Fibroblast of upper back skin (primary cell): ENCODE results near the gene HMCN2.
"Not testable (repeated sequence)": the region's sequence is repeated elsewhere in the genome, so short reads cannot be mapped to it uniquely, and the experiment has no call there.

Source experiments
- DNase-seq: peaks from one replicate; pipeline ENCODE4 v3.0.0-alpha.2; 2013

HMCN2 gene

GRCh38 chr9:130239741-130240241 lies 25.8 kb upstream of the HMCN2 start:
- DNase-seq: no peak

- DNase-seq: peak; percentile 66
Observed at GRCh38 chr9:130240410-130241197, 25.0 kb upstream of the HMCN2 start.

GRCh38 chr9:130241198-130241535 lies 24.4 kb upstream of the HMCN2 start:
- DNase-seq: no peak

- DNase-seq: no peak
Observed at GRCh38 chr9:130242270-130243014, 23.1 kb upstream of the HMCN2 start.

- peak; percentile 46 for DNase-seq
Observed at GRCh38 chr9:130243015-130243881, 22.3 kb upstream of the HMCN2 start.

- no peak for DNase-seq
Observed at GRCh38 chr9:130243882-130244170, 21.7 kb upstream of the HMCN2 start.

- no peak for DNase-seq
Observed at GRCh38 chr9:130244548-130245165, 20.9 kb upstream of the HMCN2 start.

GRCh38 chr9:130245474-130245873 lies 20.1 kb upstream of the HMCN2 start:
- DNase-seq: no peak

- DNase-seq: no peak
Observed at GRCh38 chr9:130246126-130246525, 19.4 kb upstream of the HMCN2 start.

- no peak for DNase-seq
Observed at GRCh38 chr9:130254747-130255630, 10.6 kb upstream of the HMCN2 start.

GRCh38 chr9:130255631-130256134 lies 9.9 kb upstream of the HMCN2 start:
- DNase-seq: no peak

- no peak for DNase-seq
Observed at GRCh38 chr9:130256644-130257043, 8.9 kb upstream of the HMCN2 start.

GRCh38 chr9:130258137-130258536 lies 7.4 kb upstream of the HMCN2 start:
- not testable (repeated sequence) for DNase-seq

GRCh38 chr9:130259044-130259443 lies 6.5 kb upstream of the HMCN2 start:
- no peak for DNase-seq

GRCh38 chr9:130260816-130261765 lies 4.5 kb upstream of the HMCN2 start:
- peak; percentile 14 for DNase-seq

- DNase-seq: no peak
Observed at GRCh38 chr9:130262061-130262745, 3.4 kb upstream of the HMCN2 start.

- DNase-seq: no peak
Observed at GRCh38 chr9:130262771-130263170, 2.8 kb upstream of the HMCN2 start.

- DNase-seq: no peak
Observed at GRCh38 chr9:130263601-130264413, 1.8 kb upstream of the HMCN2 start.
